HepG2 (cell line): ENCODE results near the gene SPNS2. TPM values are rescaled to one million over a fixed set of nuclear protein-coding genes. Genes with fewer than 3 reads are reported as not detected.

Source experiments
- ATAC-seq: fragments of 200-7000 bp; cut with Tn5 transposase; 3 replicates; pipeline ENCODE4 v1.9.1; 2020; ENCODE audit warnings: mild to moderate bottlenecking, moderate library complexity
- BruUV-seq: library from RNA; stranded (reverse); fragments of 400-500 nt; replicated peaks from 2 replicates; lab custom pipeline; 2021; lab: Mats Ljungman, UMichigan
- CTCF ChIA-PET: fragments of 300-600 bp; formaldehyde crosslinking; extraction: SDS; loops from one replicate; lab custom pipeline; 2021; ENCODE audit warnings: low total read pairs, inconsistent platforms, low intra/inter-chr PET ratio; lab: Yijun Ruan, JAX
- POLR2A ChIA-PET: fragments of 350-600 bp; sonication (Branson Sonifier 250); formaldehyde crosslinking; loops from one replicate; lab custom pipeline; 2020; ENCODE audit warnings: antibody characterized with exemption, inconsistent platforms; lab: Yijun Ruan, JAX
- DNase-seq: peaks from one replicate; pipeline ENCODE4 v3.0.0-alpha.2; 2015; ENCODE audit warnings: low spot score
- FAIRE-seq: peaks from 3 replicates; lab custom pipeline; 2011; peaks lifted over from hg19 to GRCh38; lab: Jason Lieb, UNC
- H2AFZ ChIP-seq: one replicate; pipeline ENCODE4 v1.6.1; 2011; ENCODE audit warnings: low read length, inconsistent platforms
- H3K27ac ChIP-seq: fragments of 300-600 bp; 3 replicates; pipeline ENCODE4 v1.8.0; 2011; ENCODE audit warnings: mixed run types, mild to moderate bottlenecking, mixed read lengths, low read length, inconsistent platforms; ENCODE audit not compliant: insufficient read depth; ENCODE audit errors: extremely low read length
- H3K27me3 ChIP-seq, 2 experiments: fragments of 200-600 bp in 1 of 2; 2 replicates in 1 of 2; 3 replicates in 1 of 2; pipeline versions ENCODE4 v1.6.0 to v1.8.0; 2011; ENCODE audit warnings: low read length in 2 of 2, mild to moderate bottlenecking in 2 of 2, moderate library complexity in 2 of 2, inconsistent platforms in 1 of 2; ENCODE audit not compliant: insufficient read depth in 2 of 2, control insufficient read depth in 1 of 2
- H3K36me3 ChIP-seq, 2 experiments: fragments of 200-600 bp in 1 of 2; replicated peaks in 1 of 2; 2 replicates in 1 of 2; 3 replicates in 1 of 2; pipeline versions ENCODE4 v1.5.1 to v1.8.0; 2011; ENCODE audit warnings: low read length in 2 of 2, inconsistent platforms in 1 of 2; ENCODE audit not compliant: insufficient read depth in 2 of 2, control insufficient read depth in 1 of 2
- H3K4me1 ChIP-seq: 2 replicates; pipeline ENCODE4 v1.5.1; 2012; ENCODE audit warnings: low read length, inconsistent platforms; ENCODE audit not compliant: insufficient read depth
- H3K4me2 ChIP-seq: 2 replicates; pipeline ENCODE4 v1.6.0; 2011; ENCODE audit warnings: low read depth, low read length, inconsistent platforms
- H3K4me3 ChIP-seq, 3 experiments: fragments of 200-600 bp in 1 of 3; sonication (generic), shearing (Covaris generic) in 1 of 3; replicated peaks in 1 of 3; 2 replicates each; pipeline ENCODE4 v1.5.1; 2011 to 2016; ENCODE audit warnings: low read length in 3 of 3, inconsistent platforms in 2 of 3, low read depth in 2 of 3, mild to moderate bottlenecking in 2 of 3, control low read depth in 1 of 3, mixed read lengths in 1 of 3; ENCODE audit not compliant: insufficient read depth in 1 of 3
- H3K79me2 ChIP-seq: one replicate; pipeline ENCODE4 v1.6.1; 2011; ENCODE audit warnings: low read length, inconsistent platforms; ENCODE audit not compliant: insufficient read depth
- H3K9ac ChIP-seq: 2 replicates; pipeline ENCODE4 v1.6.0; 2011; ENCODE audit warnings: mild to moderate bottlenecking, low read depth, low read length, inconsistent platforms; ENCODE audit not compliant: insufficient read depth
- H3K9me3 ChIP-seq: 2 replicates; pipeline ENCODE4 v1.5.1; 2012; ENCODE audit warnings: mild to moderate bottlenecking, low read length
- H4K20me1 ChIP-seq: 2 replicates; pipeline ENCODE4 v1.6.0; 2011; ENCODE audit warnings: inconsistent platforms, mild to moderate bottlenecking, low read length, moderate library complexity; ENCODE audit not compliant: insufficient read depth
- DPF2 ChIP-seq: sonication (generic); formaldehyde crosslinking; IDR thresholded peaks from 2 replicates; pipeline ENCODE4 v1.4.0; 2020; ENCODE audit warnings: mild to moderate bottlenecking, low read depth, missing genetic modification reagents, borderline replicate concordance
- ELF4 ChIP-seq: sonication (generic); formaldehyde crosslinking; IDR thresholded peaks from 2 replicates; pipeline ENCODE4 v1.5.0; 2020; ENCODE audit warnings: missing genetic modification reagents, mild to moderate bottlenecking, moderate library complexity, borderline replicate concordance
- ELK4 ChIP-seq: sonication (generic); formaldehyde crosslinking; IDR thresholded peaks from 2 replicates; pipeline ENCODE4 v1.9.0; 2021; ENCODE audit warnings: missing genetic modification reagents, borderline replicate concordance
- HNRNPH1 ChIP-seq: fragments of 200-400 bp; formaldehyde crosslinking; optimal IDR thresholded peaks from 2 replicates; pipeline ENCODE3; 2017; ENCODE audit warnings: mild to moderate bottlenecking, low read depth, low read length
- REXO4 ChIP-seq: sonication (generic); formaldehyde crosslinking; IDR thresholded peaks from 2 replicates; pipeline ENCODE4 v1.8.0; 2022; ENCODE audit warnings: missing genetic modification reagents, mild to moderate bottlenecking, borderline replicate concordance
- TGIF2 ChIP-seq: IDR thresholded peaks from 2 replicates; pipeline ENCODE4 v1.6.1; 2016; ENCODE audit warnings: control low read depth, missing compliant biosample characterization
- ZMYM2 ChIP-seq: sonication (generic); formaldehyde crosslinking; IDR thresholded peaks from 2 replicates; pipeline ENCODE4 v1.8.0; 2022; ENCODE audit warnings: mild to moderate bottlenecking, missing genetic modification reagents
- ZNF12 ChIP-seq: sonication (generic); formaldehyde crosslinking; IDR thresholded peaks from 2 replicates; pipeline ENCODE4 v1.5.0; 2020; ENCODE audit warnings: missing genetic modification reagents
- ZNF235 ChIP-seq: sonication (generic); formaldehyde crosslinking; IDR thresholded peaks from 2 replicates; pipeline ENCODE4 v1.8.1; 2023; ENCODE audit warnings: mild to moderate bottlenecking, missing genetic modification reagents, borderline replicate concordance
- ZNF570 ChIP-seq: sonication (generic); formaldehyde crosslinking; IDR thresholded peaks from 2 replicates; pipeline ENCODE4 v1.4.0; 2020; ENCODE audit warnings: mild to moderate bottlenecking, missing genetic modification reagents, borderline replicate concordance
- WGBS: methylation state at CpG from one replicate; pipeline ENCODE4 v1.1.6; 2017; ENCODE audit warnings: low lambda C conversion rate; 5-methylcytosine and 5-hydroxymethylcytosine counted together
- in situ Hi-C: cut with HindIII; loops from 2 replicates; pipeline ENCODE4 v1.10.0; 2017; ENCODE audit warnings: low pct_unique_long_range_greater_than_20kb; ENCODE audit not compliant: extremely low pct_ligation_motif_present
- intact Hi-C: fragments of 100-400 bp; cut with micrococcal nuclease; formaldehyde crosslinking; loops from one replicate; pipeline ENCODE4 v1.10.0; 2022; ENCODE audit not compliant: unreplicated experiment
- polyA plus RNA-seq, 8 experiments: library from polyadenylated mRNA; depleted of rRNA in 3 of 8; stranded (reverse) in 7 of 8; unstranded in 1 of 8; fragments of >200 nt; fragmentation: Illumina TruSeq in 4 of 8; extraction: Trizol in 4 of 8; gene quantifications; 2 replicates each; pipeline versions ENCODE4 v1.2.1 to v1.2.3, GENCODE V29; 2011 to 2016; ENCODE audit warnings: low read depth in 4 of 8, missing spikeins in 1 of 8, mixed read lengths in 1 of 8; ENCODE audit not compliant: insufficient read depth in 1 of 8
- total RNA-seq, 5 experiments: library from RNA; depleted of rRNA; stranded (reverse); fragments of >200 nt; fragmentation: Illumina TruSeq; extraction: Trizol; gene quantifications; 2 replicates each; pipeline ENCODE4 v1.2.3, GENCODE V29; 2016; ENCODE audit warnings: low read depth in 1 of 5
- TF ChIP-seq, protein P1 (sequence below): sonication (generic); formaldehyde crosslinking; IDR thresholded peaks from 2 replicates; pipeline ENCODE4 v1.5.1; 2020; ENCODE audit warnings: missing genetic modification reagents, mild to moderate bottlenecking, borderline replicate concordance
- TF ChIP-seq, protein P2 (sequence below): sonication (generic); formaldehyde crosslinking; IDR thresholded peaks from 2 replicates; pipeline ENCODE4 v1.4.0; 2020; ENCODE audit warnings: missing genetic modification reagents

Gene SPNS2
- total and polyA plus RNA-seq, 2 of the 13 experiments (the other 11 are each of a cell fraction or from before 2014, with no cell fraction given) = 0.01 TPM; not detected in 1

GRCh38 chr17:4474093-4474492 lies 24.6 kb upstream of the SPNS2 start (continued):
- TF ChIP-seq ZNF235 (no peak), ZNF12 (CRISPR knock-in tag) (no peak)

GRCh38 chr17:4475001-4475400 lies 23.7 kb upstream of the SPNS2 start:
- peaks cover 2 to 40% of the 10 kb centered on the region in 2 experiments for H3K27me3 ChIP-seq
- H4K20me1 ChIP-seq = no peaks in the 10 kb centered on the region
- no peak overlapping the region for H3K9ac ChIP-seq
- H3K4me1 ChIP-seq = peaks cover 27% of the 10 kb centered on the region
- no peaks in the 10 kb centered on the region for H3K36me3 ChIP-seq
- no peak overlapping the region for H2AFZ ChIP-seq
- no TSS peak for BruUV-seq
- H3K4me2 ChIP-seq = no peak overlapping the region
- in situ Hi-C loops (no loop called here), intact Hi-C loops (no loop called here)
- POLR2A ChIA-PET = no interaction called here
- WGBS = 66% methylated on average over 9 of the region's 9 CpGs
- DNase-seq = no peak
- TF ChIP-seq, protein P1, sequence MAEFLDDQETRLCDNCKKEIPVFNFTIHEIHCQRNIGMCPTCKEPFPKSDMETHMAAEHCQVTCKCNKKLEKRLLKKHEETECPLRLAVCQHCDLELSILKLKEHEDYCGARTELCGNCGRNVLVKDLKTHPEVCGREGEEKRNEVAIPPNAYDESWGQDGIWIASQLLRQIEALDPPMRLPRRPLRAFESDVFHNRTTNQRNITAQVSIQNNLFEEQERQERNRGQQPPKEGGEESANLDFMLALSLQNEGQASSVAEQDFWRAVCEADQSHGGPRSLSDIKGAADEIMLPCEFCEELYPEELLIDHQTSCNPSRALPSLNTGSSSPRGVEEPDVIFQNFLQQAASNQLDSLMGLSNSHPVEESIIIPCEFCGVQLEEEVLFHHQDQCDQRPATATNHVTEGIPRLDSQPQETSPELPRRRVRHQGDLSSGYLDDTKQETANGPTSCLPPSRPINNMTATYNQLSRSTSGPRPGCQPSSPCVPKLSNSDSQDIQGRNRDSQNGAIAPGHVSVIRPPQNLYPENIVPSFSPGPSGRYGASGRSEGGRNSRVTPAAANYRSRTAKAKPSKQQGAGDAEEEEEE (CRISPR knock-in tag) = no peak
- TF ChIP-seq REXO4 (no peak), ZMYM2 (no peak), HNRNPH1 (no peak), ELF4 (no peak), DPF2 (CRISPR knock-in tag) (no peak), TGIF2 (CRISPR knock-in tag) (no peak), ELK4 (CRISPR knock-in tag) (no peak), ZNF570 (CRISPR knock-in tag) (no peak)
- TF ChIP-seq, protein P2, sequence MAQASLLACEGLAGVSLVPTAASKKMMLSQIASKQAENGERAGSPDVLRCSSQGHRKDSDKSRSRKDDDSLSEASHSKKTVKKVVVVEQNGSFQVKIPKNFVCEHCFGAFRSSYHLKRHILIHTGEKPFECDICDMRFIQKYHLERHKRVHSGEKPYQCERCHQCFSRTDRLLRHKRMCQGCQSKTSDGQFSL = no peak
- TF ChIP-seq, all 625 proteins: peak for 0
- FAIRE-seq (no peak), ATAC-seq (no peak)
- H3K4me3 ChIP-seq = no peak overlapping the region
- no peak overlapping the region for H3K27ac ChIP-seq
- no peaks in the 10 kb centered on the region for H3K79me2 ChIP-seq
- CTCF ChIA-PET = no interaction called here
- H3K9me3 ChIP-seq = no peaks in the 10 kb centered on the region
